H1 (cell line): ENCODE measurements around the gene DNAJA3. TPM values are rescaled to one million over a fixed set of nuclear protein-coding genes. Genes with fewer than 3 reads are reported as not detected.

ENCODE experiments used
- CTCF ChIA-PET: fragments of 300-600 bp; sonication (Branson Sonifier 250); formaldehyde crosslinking; loops from one replicate; lab custom pipeline; 2021; ENCODE audit not compliant: partially characterized antibody; lab: Charles Lee
- POLR2A ChIA-PET: fragments of 300-600 bp; sonication (Branson Sonifier 250); formaldehyde crosslinking; loops from one replicate; lab custom pipeline; 2021; ENCODE audit warnings: inconsistent platforms; ENCODE audit not compliant: partially characterized antibody; lab: Charles Lee
- DNase-seq, 2 experiments: peaks; one replicate each; pipeline versions ENCODE4 v3.0.0 to v3.0.0-alpha.2; 2010 to 2022; ENCODE audit warnings: low spot score in 2 of 2, low read depth in 1 of 2, mixed read lengths in 1 of 2
- FAIRE-seq: peaks from 2 replicates; lab custom pipeline; 2011; peaks lifted over from hg19 to GRCh38; lab: Jason Lieb, UNC
- H2AFZ ChIP-seq: 2 replicates; pipeline ENCODE4 v1.8.1; 2012; ENCODE audit warnings: low read length, inconsistent platforms
- H2AK5ac ChIP-seq: 2 replicates; pipeline ENCODE4 v1.6.1; 2013; ENCODE audit warnings: low read depth, low read length
- H2BK120ac ChIP-seq: replicated peaks from 2 replicates; pipeline ENCODE3; 2013; ENCODE audit warnings: low read depth, low read length, inconsistent platforms
- H2BK12ac ChIP-seq: 2 replicates; pipeline ENCODE4 v1.6.1; 2013; ENCODE audit warnings: low read depth, low read length
- H2BK15ac ChIP-seq: 2 replicates; pipeline ENCODE4 v1.6.1; 2013; ENCODE audit warnings: low read length
- H2BK20ac ChIP-seq: 2 replicates; pipeline ENCODE4 v1.6.1; 2013; ENCODE audit warnings: low read length
- H2BK5ac ChIP-seq: 2 replicates; pipeline ENCODE4 v1.6.1; 2013; ENCODE audit warnings: low read depth, low read length
- H3K14ac ChIP-seq: 2 replicates; pipeline ENCODE4 v1.6.1; 2013; ENCODE audit warnings: inconsistent platforms; ENCODE audit not compliant: insufficient read length
- H3K18ac ChIP-seq: 2 replicates; pipeline ENCODE4 v1.6.1; 2013; ENCODE audit warnings: low read length; ENCODE audit errors: extremely low read depth
- H3K23ac ChIP-seq: 2 replicates; pipeline ENCODE4 v1.6.1; 2013; ENCODE audit warnings: inconsistent platforms; ENCODE audit not compliant: insufficient read length
- H3K23me2 ChIP-seq: 2 replicates; pipeline ENCODE4 v1.6.1; 2013; ENCODE audit warnings: low read depth, low read length
- H3K27ac ChIP-seq: 2 replicates; pipeline ENCODE4 v1.6.1; 2011; ENCODE audit warnings: low read depth, low read length, inconsistent platforms
- H3K27me3 ChIP-seq, 4 experiments: replicated peaks in 1 of 4; 1 replicate in 1 of 4; 2 replicates in 3 of 4; pipeline versions ENCODE4 v1.6.1 to v1.8.1; 2011 to 2013; ENCODE audit warnings: low read length in 3 of 4, mild to moderate bottlenecking in 3 of 4, inconsistent platforms in 2 of 4, mixed read lengths in 2 of 4, moderate library complexity in 1 of 4; ENCODE audit not compliant: control insufficient read depth in 3 of 4, insufficient read depth in 3 of 4; ENCODE audit errors: extremely low read depth in 1 of 4
- H3K36me3 ChIP-seq, 4 experiments: 2 replicates each; pipeline versions ENCODE4 v1.6.1 to v1.8.1; 2011 to 2013; ENCODE audit warnings: mild to moderate bottlenecking in 4 of 4, low read length in 3 of 4, moderate library complexity in 2 of 4, control low read depth in 1 of 4, inconsistent platforms in 1 of 4; ENCODE audit not compliant: insufficient read depth in 4 of 4, control insufficient read depth in 2 of 4
- H3K4ac ChIP-seq: replicated peaks from 2 replicates; pipeline ENCODE3; 2013; ENCODE audit warnings: low read length, low read depth, mixed read lengths, inconsistent platforms; ENCODE audit not compliant: insufficient read length
- H3K4me1 ChIP-seq, 4 experiments: replicated peaks in 1 of 4; 1 replicate in 1 of 4; 2 replicates in 3 of 4; pipeline versions ENCODE4 v1.6.1 to v1.8.1; 2011 to 2013; ENCODE audit warnings: low read length in 3 of 4, inconsistent platforms in 2 of 4, mixed read lengths in 1 of 4; ENCODE audit not compliant: insufficient read depth in 4 of 4, control insufficient read depth in 3 of 4
- H3K4me2 ChIP-seq, 2 experiments: 2 replicates each; pipeline versions ENCODE4 v1.6.1 to v1.8.1; 2011 to 2013; ENCODE audit warnings: low read depth in 2 of 2, low read length in 2 of 2, control low read depth in 1 of 2, inconsistent platforms in 1 of 2, mild to moderate bottlenecking in 1 of 2; ENCODE audit not compliant: insufficient read depth in 1 of 2
- H3K4me3 ChIP-seq, 4 experiments: fragments of 200-600, 300-600 bp in 1 of 4; sonication (generic), shearing (Covaris generic), sonication (Bioruptor Twin) in 1 of 4; 2 replicates each; pipeline versions ENCODE4 v1.5.1 to v1.8.1; 2011 to 2016; ENCODE audit warnings: low read length in 4 of 4, low read depth in 3 of 4, control low read depth in 2 of 4, inconsistent platforms in 2 of 4, mild to moderate bottlenecking in 2 of 4, mixed read lengths in 1 of 4, moderate library complexity in 1 of 4; ENCODE audit not compliant: insufficient read depth in 2 of 4; ENCODE audit errors: extremely low read depth in 1 of 4
- H3K56ac ChIP-seq: replicated peaks from 2 replicates; pipeline ENCODE3; 2013; ENCODE audit warnings: low read depth, mild to moderate bottlenecking, mixed read lengths, low read length, inconsistent platforms; ENCODE audit not compliant: insufficient read length
- H3K79me1 ChIP-seq: 2 replicates; pipeline ENCODE4 v1.6.1; 2013; ENCODE audit warnings: low read depth, low read length, control low read depth
- H3K79me2 ChIP-seq, 2 experiments: 2 replicates each; pipeline versions ENCODE4 v1.6.1 to v1.8.1; 2012 to 2013; ENCODE audit warnings: low read length in 2 of 2, mild to moderate bottlenecking in 2 of 2, inconsistent platforms in 1 of 2; ENCODE audit not compliant: insufficient read depth in 2 of 2, control insufficient read depth in 1 of 2
- H3K9ac ChIP-seq, 4 experiments: replicated peaks in 1 of 4; 1 replicate in 1 of 4; 2 replicates in 3 of 4; pipeline versions ENCODE4 v1.6.1 to v1.8.1; 2011 to 2013; ENCODE audit warnings: low read depth in 3 of 4, low read length in 3 of 4, control low read depth in 2 of 4, mild to moderate bottlenecking in 2 of 4, moderate library complexity in 2 of 4, inconsistent platforms in 1 of 4; ENCODE audit errors: extremely low read depth in 1 of 4
- H3K9me3 ChIP-seq, 2 experiments: 2 replicates each; pipeline versions ENCODE4 v1.6.1 to v1.8.1; 2012 to 2013; ENCODE audit warnings: mild to moderate bottlenecking in 2 of 2, moderate library complexity in 2 of 2, control low read depth in 1 of 2, inconsistent platforms in 1 of 2, low read depth in 1 of 2, low read length in 1 of 2, mixed read lengths in 1 of 2; ENCODE audit not compliant: insufficient read depth in 2 of 2
- H4K20me1 ChIP-seq, 2 experiments: replicated peaks in 1 of 2; 2 replicates each; pipeline versions ENCODE3 to v1.8.1; 2011 to 2013; ENCODE audit warnings: inconsistent platforms in 2 of 2, low read length in 2 of 2, mild to moderate bottlenecking in 1 of 2; ENCODE audit not compliant: insufficient read depth in 2 of 2, control insufficient read depth in 1 of 2
- H4K5ac ChIP-seq: 2 replicates; pipeline ENCODE4 v1.6.1; 2013; ENCODE audit warnings: low read length, low read depth, mixed read lengths, inconsistent platforms; ENCODE audit not compliant: insufficient read length
- H4K8ac ChIP-seq: 2 replicates; pipeline ENCODE4 v1.8.0; 2013; ENCODE audit warnings: mild to moderate bottlenecking, moderate library complexity, low read length, inconsistent platforms; ENCODE audit not compliant: insufficient read depth; ENCODE audit errors: extremely low read depth
- H4K91ac ChIP-seq: replicated peaks from 2 replicates; pipeline ENCODE3; 2013; ENCODE audit warnings: low read length, mixed read lengths, inconsistent platforms; ENCODE audit not compliant: insufficient read length
- BACH1 ChIP-seq: IDR thresholded peaks from 2 replicates; pipeline ENCODE4 v1.6.1; 2012; ENCODE audit warnings: low read length, improper control_type of control experiment
- CBX5 ChIP-seq: fragments of 300-800, 300-1000 bp; sonication (generic); IDR thresholded peaks from 2 replicates; pipeline ENCODE4 v1.7.1; 2016; ENCODE audit warnings: antibody characterized with exemption, low read length, low read depth
- CTCF ChIP-seq, 3 experiments: IDR thresholded peaks; 1 replicate in 2 of 3; 2 replicates in 1 of 3; pipeline versions ENCODE4 v1.5.1 to v1.6.1; 2011; ENCODE audit warnings: low read length in 3 of 3, mild to moderate bottlenecking in 3 of 3, inconsistent platforms in 2 of 3, low read depth in 1 of 3, moderate library complexity in 1 of 3; ENCODE audit not compliant: insufficient read depth in 1 of 3; ENCODE audit errors: control extremely low read depth in 1 of 3
- EZH2 ChIP-seq: fragments of 200-600 bp; sonication (generic); IDR thresholded peaks from 2 replicates; pipeline ENCODE4 v1.7.1; 2012; ENCODE audit warnings: low read depth, mild to moderate bottlenecking, moderate library complexity, low read length, inconsistent platforms; ENCODE audit not compliant: severe bottlenecking
- FOSL1 ChIP-seq: IDR thresholded peaks from 2 replicates; pipeline ENCODE4 v1.6.1; 2011; ENCODE audit warnings: mild to moderate bottlenecking, low read depth, low read length, moderate library complexity; ENCODE audit not compliant: insufficient read depth
- HDAC6 ChIP-seq: IDR thresholded peaks from one replicate; pipeline ENCODE4 v1.7.1; 2012; ENCODE audit warnings: low read depth, mild to moderate bottlenecking, inconsistent platforms, low read length, moderate library complexity
- NANOG ChIP-seq: IDR thresholded peaks from 2 replicates; pipeline ENCODE4 v1.6.1; 2011; ENCODE audit warnings: low read length, low read depth, mild to moderate bottlenecking, inconsistent platforms; ENCODE audit not compliant: insufficient read depth, poor library complexity, severe bottlenecking
- SAP30 ChIP-seq: fragments of 300-600 bp; sonication (generic); IDR thresholded peaks from 2 replicates; pipeline ENCODE4 v1.7.1; 2012; ENCODE audit warnings: low read length, moderate library complexity, mild to moderate bottlenecking, inconsistent platforms; ENCODE audit not compliant: insufficient read depth, insufficient replicate concordance
- SP2 ChIP-seq: IDR thresholded peaks from 2 replicates; pipeline ENCODE4 v1.6.1; 2012; ENCODE audit warnings: mild to moderate bottlenecking, low read length, inconsistent platforms
- WGBS, 2 experiments: shearing (Covaris generic) in 1 of 2; methylation state at CpG; one replicate each; pipeline versions ENCODE4 v1.1.6 to v1.1.7; 2013 to 2015; ENCODE audit warnings: low lambda C conversion rate in 2 of 2, mixed read lengths in 2 of 2, inconsistent platforms in 1 of 2, low coverage in 1 of 2, missing lambda C conversion rate in 1 of 2; ENCODE audit not compliant: insufficient replicate concordance in 2 of 2, insufficient coverage in 1 of 2, insufficient read length in 1 of 2; ENCODE audit errors: extremely low coverage in 1 of 2, missing lambda C conversion rate in 1 of 2; 5-methylcytosine and 5-hydroxymethylcytosine counted together
- polyA plus RNA-seq, 7 experiments: library from polyadenylated mRNA; depleted of rRNA in 3 of 7; stranded (reverse) in 5 of 7; unstranded in 2 of 7; fragments of >200 nt in 5 of 7; fragments of 200-250 nt in 2 of 7; gene quantifications; 1 replicate in 5 of 7; 2 replicates in 1 of 7; 4 replicates in 1 of 7; pipeline versions ENCODE4 v1.2.1 to v1.2.3, GENCODE V29; 2011 to 2013; ENCODE audit warnings: missing spikeins in 2 of 7, mixed read lengths in 2 of 7
- total RNA-seq: library from RNA; stranded (reverse); fragmentation: NEBNext Ultra II Directional; extraction: Animal tissue kit (Norgen Biotek cat#: 25700); gene quantifications from 2 replicates; pipeline ENCODE4 v1.2.1, GENCODE V29; 2021

Gene DNAJA3
- total and polyA plus RNA-seq, 2 of the 8 experiments (the other 6 are each of a cell fraction or from before 2014, with no cell fraction given): 37.3 to 59.1 TPM

GRCh38 chr16:4435337-4436067, 9.8 kb downstream of the DNAJA3 start:
- Histone ChIP-seq H3K4me2 (no peak overlapping the region), H3K9ac (peak overlapping the region in 1 of 4 experiments; percentile 53; a peak in 1 of 7 replicates), H4K8ac (no peak overlapping the region), H3K27ac (no peak overlapping the region), H3K79me1 (no peaks in the 10 kb centered on the region), H3K23ac (no peak overlapping the region), H2AFZ (no peak overlapping the region), H2AK5ac (no peak overlapping the region), H3K79me2 (no peaks in the 10 kb centered on the region), H2BK5ac (no peak overlapping the region), H2BK12ac (no peak overlapping the region), H3K4me1 (no peaks in the 10 kb centered on the region), H4K91ac (no peak overlapping the region), H2BK20ac (no peak overlapping the region), H3K9me3 (no peaks in the 10 kb centered on the region), H2BK15ac (no peak overlapping the region), H2BK120ac (no peak overlapping the region), H3K14ac (no peak overlapping the region), H4K5ac (no peak overlapping the region), H4K20me1 (peaks cover 0 to 2% of the 10 kb centered on the region in 2 experiments), H3K27me3 (no peaks in the 10 kb centered on the region), H3K4me3 (no peak overlapping the region), H3K18ac (no peak overlapping the region), H3K4ac (no peak overlapping the region), H3K23me2 (no peaks in the 10 kb centered on the region), H3K56ac (no peak overlapping the region), H3K36me3 (peaks cover 11 to 51% (median 27%) of the 10 kb centered on the region in 4 experiments; a peak in 7 of 8 replicates)
- POLR2A ChIA-PET: interaction anchor here (0.6 kb wide), 2 partner anchors 14 to 16 kb away, joined by 3 read pairs; no protein-coding TSS in a partner anchor
- WGBS, 2 experiments: 80% methylated on average over 8 of the region's 8 CpGs; no CpG with 5 or more reads in 1 of the 2 experiments
- CTCF ChIA-PET: interaction anchor here (0.8 to 1.7 kb wide), 3 partner anchors 36 to 140 kb away, joined by 3 to 5 read pairs (median 3); no protein-coding TSS in a partner anchor
- no peak for FAIRE-seq
- no peak for DNase-seq
- TF ChIP-seq CTCF (IDR thresholded peaks at IDR 0.05; ENCODE audit: control extremely low read depth in 1 of 3, insufficient read depth in 1 of 3, low read depth in 1 of 3, low read length in 3 of 3) (no peak), FOSL1 (no peak), HDAC6 (no peak), SP2 (no peak), BACH1 (no peak), CBX5 (no peak), SAP30 (no peak), NANOG (no peak), EZH2 (no peak)
